Stimulated activated CD4-positive, alpha-beta T cell treated with anti-CD3 and anti-CD28 coated beads, TNF-alpha, amount 100 ng/mL, for 48 hours (primary cell): ENCODE data around the gene CALML5.

Experiments
- DNase-seq, 3 donors: peaks; one replicate each; pipeline ENCODE4 v3.0.0-alpha.2; 2020; ENCODE audit warnings: low read depth in 3 of 3

CALML5 gene

GRCh38 chr10:5499493-5500140, at the start of gene CALML5:
CALML5 (minus strand) TSS chr10:5499570; CDS start chr10:5499438, 132 bp downstream.
- no peak for DNase-seq

- no peak for DNase-seq
These were observed 48.7 kb upstream of the CALML5 start for GRCh38 chr10:5547931-5548660.

- DNase-seq = no peak
These were observed 48.2 kb upstream of the CALML5 start for GRCh38 chr10:5547681-5547930.

GRCh38 chr10:5546891-5547680, 47.7 kb upstream of the CALML5 start:
- DNase-seq = no peak

- DNase-seq = no peak
These were observed 46.7 kb upstream of the CALML5 start for GRCh38 chr10:5545778-5546710.

- DNase-seq = no peak
These were observed 46.0 kb upstream of the CALML5 start for GRCh38 chr10:5545426-5545777.

- no peak for DNase-seq
These were observed 45.6 kb upstream of the CALML5 start for GRCh38 chr10:5545011-5545410.

- DNase-seq = no peak
These were observed 44.9 kb upstream of the CALML5 start for GRCh38 chr10:5544216-5544805.

- no peak for DNase-seq
These were observed 44.3 kb upstream of the CALML5 start for GRCh38 chr10:5543623-5544022.

GRCh38 chr10:5542100-5542499, 42.7 kb upstream of the CALML5 start:
- no peak for DNase-seq

GRCh38 chr10:5540891-5541290, 41.5 kb upstream of the CALML5 start:
- DNase-seq = no peak

GRCh38 chr10:5540080-5540479, 40.7 kb upstream of the CALML5 start:
- no peak for DNase-seq

GRCh38 chr10:5538892-5539651, 39.7 kb upstream of the CALML5 start:
- no peak for DNase-seq

GRCh38 chr10:5538446-5538845, 39.1 kb upstream of the CALML5 start:
- DNase-seq = no peak

- no peak for DNase-seq
These were observed 38.3 kb upstream of the CALML5 start for GRCh38 chr10:5537684-5538083.

- DNase-seq = no peak
These were observed 37.2 kb upstream of the CALML5 start for GRCh38 chr10:5536486-5537081.

GRCh38 chr10:5534880-5535856, 35.8 kb upstream of the CALML5 start:
- no peak for DNase-seq

GRCh38 chr10:5534051-5534821, 34.9 kb upstream of the CALML5 start:
- DNase-seq = no peak
